ENCODE data around the gene KDM5A.
"Not testable (repeated sequence)": the region's sequence is repeated elsewhere in the genome, so short reads cannot be mapped to it uniquely, and the experiment has no call there.

The KDM5A gene

GRCh38 chr12:389142-390096 is at the start of gene KDM5A:
TSS of gene KDM5A (minus strand) at chr12:389320. CDS start at chr12:389091, 229 bp downstream.
- in situ Hi-C loops (cut with MboI; ENCODE audit: low sequenced_read_pairs): no loop called here

- in situ Hi-C loops (cut with MboI; ENCODE audit: low sequenced_read_pairs): not testable (repeated sequence)
Measured at GRCh38 chr12:435737-436136, 46.6 kb upstream of the KDM5A start.

GRCh38 chr12:422526-422925 is 33.4 kb upstream of the KDM5A start:
- in situ Hi-C loops (cut with MboI; ENCODE audit: low sequenced_read_pairs): no loop called here

GRCh38 chr12:418432-418831 is 29.3 kb upstream of the KDM5A start:
- in situ Hi-C loops (cut with MboI; ENCODE audit: low sequenced_read_pairs): no loop called here

GRCh38 chr12:414859-415258 is 25.7 kb upstream of the KDM5A start:
- in situ Hi-C loops (cut with MboI; ENCODE audit: low sequenced_read_pairs): no loop called here

GRCh38 chr12:402029-402389 is 12.9 kb upstream of the KDM5A start:
- in situ Hi-C loops (cut with MboI; ENCODE audit: low sequenced_read_pairs): no loop called here

GRCh38 chr12:401235-402028 is 12.3 kb upstream of the KDM5A start, which contains the start of gene CCDC77:
TSS of gene CCDC77 (plus strand) at chr12:401644. CDS start at chr12:409384, 7,740 bp downstream.
- in situ Hi-C loops (cut with MboI; ENCODE audit: low sequenced_read_pairs): no loop called here

GRCh38 chr12:400828-401227 is 11.7 kb upstream of the KDM5A start:
- in situ Hi-C loops (cut with MboI; ENCODE audit: low sequenced_read_pairs): no loop called here

- in situ Hi-C loops (cut with MboI; ENCODE audit: low sequenced_read_pairs): no loop called here
Measured at GRCh38 chr12:388541-389141, 479 bp downstream of the KDM5A start.

GRCh38 chr12:388012-388411 is 1.1 kb downstream of the KDM5A start:
- in situ Hi-C loops (cut with MboI; ENCODE audit: low sequenced_read_pairs): no loop called here

GRCh38 chr12:386651-387050 is 2.5 kb downstream of the KDM5A start:
- in situ Hi-C loops (cut with MboI; ENCODE audit: low sequenced_read_pairs): no loop called here

GRCh38 chr12:370739-371485 is 18.2 kb downstream of the KDM5A start:
- in situ Hi-C loops (cut with MboI; ENCODE audit: low sequenced_read_pairs): not testable (repeated sequence)

- in situ Hi-C loops (cut with MboI; ENCODE audit: low sequenced_read_pairs): no loop called here
Measured at GRCh38 chr12:367972-368371, 21.1 kb downstream of the KDM5A start.

- in situ Hi-C loops (cut with MboI; ENCODE audit: low sequenced_read_pairs): no loop called here
Measured at GRCh38 chr12:366820-367219, 22.3 kb downstream of the KDM5A start.

- in situ Hi-C loops (cut with MboI; ENCODE audit: low sequenced_read_pairs): no loop called here
Measured at GRCh38 chr12:359091-359490, 30.0 kb downstream of the KDM5A start.

- in situ Hi-C loops (cut with MboI; ENCODE audit: low sequenced_read_pairs): no loop called here
Measured at GRCh38 chr12:356276-356988, 32.7 kb downstream of the KDM5A start.

GRCh38 chr12:351197-351596 is 37.9 kb downstream of the KDM5A start:
- in situ Hi-C loops (cut with MboI; ENCODE audit: low sequenced_read_pairs): not testable (repeated sequence)

- in situ Hi-C loops (cut with MboI; ENCODE audit: low sequenced_read_pairs): not testable (repeated sequence)
Measured at GRCh38 chr12:349625-350024, 39.5 kb downstream of the KDM5A start.

- in situ Hi-C loops (cut with MboI; ENCODE audit: low sequenced_read_pairs): not testable (repeated sequence)
Measured at GRCh38 chr12:343036-343435, 46.1 kb downstream of the KDM5A start.

- in situ Hi-C loops (cut with MboI; ENCODE audit: low sequenced_read_pairs): no loop called here
Measured at GRCh38 chr12:337039-337438, 52.1 kb downstream of the KDM5A start.
